B cell (primary cell): Measurements from ENCODE around the gene TOR1AIP2. TPM values are rescaled to one million over a fixed set of nuclear protein-coding genes. Genes with fewer than 3 reads are reported as not detected.
A peak's percentile ranks its signal among the peaks of the same experiment; 100 is the strongest.

ENCODE experiments used
- ATAC-seq: fragments of 200-7000 bp; cut with Tn5 transposase; one replicate; pipeline ENCODE4 v1.10.0; 2021; ENCODE audit warnings: low read depth, mild to moderate bottlenecking, moderate number of reproducible peaks, moderate library complexity
- CTCF ChIA-PET: fragments of 350-600 bp; sonication (Branson Sonifier 250); formaldehyde crosslinking; loops from one replicate; lab custom pipeline; 2021; ENCODE audit warnings: antibody characterized with exemption, inconsistent platforms; lab: Charles Lee
- POLR2A ChIA-PET: fragments of 350-600 bp; sonication (Branson Sonifier 250); formaldehyde crosslinking; loops from one replicate; lab custom pipeline; 2021; ENCODE audit warnings: antibody characterized with exemption; lab: Charles Lee
- DNase-seq: peaks from one replicate; pipeline ENCODE4 v3.0.0; 2013
- H2AFZ ChIP-seq: 2 replicates; pipeline ENCODE4 v1.6.1; 2012; ENCODE audit warnings: mild to moderate bottlenecking, low read depth, low read length; ENCODE audit not compliant: insufficient read depth, poor library complexity, severe bottlenecking
- H3K27ac ChIP-seq, 2 donors: 1 replicate in 1 of 2; 2 replicates in 1 of 2; pipeline ENCODE4 v1.5.1; 2012 to 2013; ENCODE audit warnings: low read length in 2 of 2, mild to moderate bottlenecking in 2 of 2, moderate library complexity in 1 of 2
- H3K27me3 ChIP-seq, 4 experiments: fragments of 200-600 bp in 1 of 4; sonication (generic) in 1 of 4; replicated peaks in 1 of 4; 1 replicate in 2 of 4; 2 replicates in 2 of 4; pipeline versions ENCODE4 v1.6.1 to v1.7.0; 2013 to 2016; ENCODE audit warnings: low read length in 3 of 4, mild to moderate bottlenecking in 2 of 4, mixed read lengths in 1 of 4, moderate library complexity in 1 of 4; ENCODE audit not compliant: insufficient read depth in 4 of 4, control insufficient read depth in 3 of 4; ENCODE audit errors: control extremely low read depth in 1 of 4
- H3K36me3 ChIP-seq, 2 experiments: replicated peaks in 1 of 2; 1 replicate in 1 of 2; 2 replicates in 1 of 2; pipeline versions ENCODE4 v1.6.1 to v1.7.1; 2013; ENCODE audit warnings: low read length in 1 of 2; ENCODE audit not compliant: insufficient read depth in 2 of 2, control insufficient read depth in 1 of 2; ENCODE audit errors: control extremely low read depth in 1 of 2, extremely low read depth in 1 of 2
- H3K4me1 ChIP-seq, 2 donors: fragments of 200-600 bp in 1 of 2; sonication (generic) in 1 of 2; 1 replicate in 1 of 2; 2 replicates in 1 of 2; pipeline versions ENCODE4 v1.5.1 to v1.6.1; 2013 to 2017; ENCODE audit warnings: low read length in 2 of 2; ENCODE audit not compliant: control insufficient read depth in 2 of 2, insufficient read depth in 2 of 2
- H3K4me2 ChIP-seq: replicated peaks from 2 replicates; pipeline ENCODE3; 2012; ENCODE audit warnings: mild to moderate bottlenecking, low read depth, low read length; ENCODE audit not compliant: poor library complexity, severe bottlenecking
- H3K4me3 ChIP-seq, 5 experiments: fragments of 200-600 bp in 1 of 5; sonication (generic) in 1 of 5; 1 replicate in 3 of 5; 2 replicates in 2 of 5; pipeline versions ENCODE4 v1.5.1 to v1.7.0; 2011 to 2016; ENCODE audit warnings: low read length in 4 of 5, mild to moderate bottlenecking in 4 of 5, low read depth in 2 of 5, control low read depth in 1 of 5, moderate library complexity in 1 of 5; ENCODE audit not compliant: insufficient read depth in 1 of 5; ENCODE audit errors: control extremely low read depth in 1 of 5, extremely low read depth in 1 of 5
- H3K79me2 ChIP-seq: fragments of 200-600 bp; sonication (generic); one replicate; pipeline ENCODE4 v1.6.0; 2016; ENCODE audit warnings: low read length; ENCODE audit not compliant: control insufficient read depth, insufficient read depth
- H3K9ac ChIP-seq: fragments of 200-600 bp; sonication (generic); 2 replicates; pipeline ENCODE4 v1.6.1; 2017; ENCODE audit warnings: mild to moderate bottlenecking, low read length, moderate library complexity
- H3K9me3 ChIP-seq, 3 donors: one replicate each; pipeline versions ENCODE4 v1.6.1 to v1.7.1; 2013; ENCODE audit warnings: low read length in 2 of 3; ENCODE audit not compliant: control insufficient read depth in 2 of 3, insufficient read depth in 1 of 3; ENCODE audit errors: control extremely low read depth in 1 of 3
- H4K20me1 ChIP-seq: 2 replicates; pipeline ENCODE4 v1.6.0; 2012; ENCODE audit warnings: mild to moderate bottlenecking, low read length; ENCODE audit not compliant: insufficient read depth, control insufficient read depth, poor library complexity, severe bottlenecking
- H3K27ac Mint-ChIP-seq: one replicate; pipeline ENCODE4 v1.8.0; 2021; ENCODE audit warnings: mixed read lengths
- H3K27me3 Mint-ChIP-seq: one replicate; pipeline ENCODE4 v1.8.0; 2021; ENCODE audit warnings: mixed read lengths
- H3K4me1 Mint-ChIP-seq: one replicate; pipeline ENCODE4 v1.8.0; 2021; ENCODE audit warnings: mixed read lengths
- H3K4me3 Mint-ChIP-seq: one replicate; pipeline ENCODE4 v1.8.0; 2021; ENCODE audit warnings: mixed read lengths
- H3K9me3 Mint-ChIP-seq: one replicate; pipeline ENCODE4 v1.8.0; 2022; ENCODE audit warnings: mixed read lengths; ENCODE audit not compliant: insufficient read depth
- CTCF ChIP-seq: fragments of 200-600 bp; IDR thresholded peaks from one replicate; pipeline ENCODE4 v1.8.0; 2022; ENCODE audit warnings: antibody characterized with exemption, mild to moderate bottlenecking
- EZH2 ChIP-seq: IDR thresholded peaks from 2 replicates; pipeline ENCODE4 v1.6.1; 2012; ENCODE audit warnings: borderline replicate concordance, low read depth, mild to moderate bottlenecking, moderate library complexity, low read length; ENCODE audit not compliant: insufficient read depth, poor library complexity, severe bottlenecking
- WGBS: methylation state at CpG from one replicate; pipeline ENCODE4 v1.1.5; 2013; ENCODE audit warnings: missing lambda C conversion rate; ENCODE audit not compliant: insufficient coverage; 5-methylcytosine and 5-hydroxymethylcytosine counted together
- intact Hi-C: fragments of 100-400 bp; cut with micrococcal nuclease; formaldehyde crosslinking; loops from one replicate; pipeline ENCODE4 v1.10.0; 2022
- polyA plus RNA-seq: library from polyadenylated mRNA; depleted of rRNA; stranded (reverse); fragments of >200 nt; gene quantifications from 2 replicates; pipeline ENCODE4 v1.2.3, GENCODE V29; 2012
- total RNA-seq, 2 donors: library from RNA; stranded (reverse); fragments of 120-200 nt in 1 of 2; gene quantifications; 1 replicate in 1 of 2; 2 replicates in 1 of 2; pipeline versions ENCODE4 v1.2.3 to v1.2.4, GENCODE V29; 2013 to 2022

Gene TOR1AIP2
- total and polyA plus RNA-seq, 2 donors (not counting 1 experiment from before 2014, with no cell fraction given): 13.6 to 54.4 TPM

GRCh38 chr1:179917601-179918429 lies 40.2 kb upstream of the TOR1AIP2 start:
- Histone ChIP-seq H3K9me3 (peaks cover 0 to 1% (median 0%) of the 10 kb centered on the region in 3 donors), H4K20me1 (no peaks in the 10 kb centered on the region), H3K4me2 (no peak overlapping the region), H3K4me1 (no peaks in the 10 kb centered on the region), H2AFZ (no peak overlapping the region), H3K79me2 (no peaks in the 10 kb centered on the region), H3K4me3 (no peak overlapping the region), H3K27ac (no peak overlapping the region), H3K9ac (no peak overlapping the region), H3K36me3 (peaks cover 21 to 64% of the 10 kb centered on the region in 2 experiments), H3K27me3 (no peaks in the 10 kb centered on the region)
- H3K9me3 Mint-ChIP-seq: no peaks in the 10 kb centered on the region
- ATAC-seq (no peak), DNase-seq (no peak)
- ChIA-PET POLR2A (no interaction called here), CTCF (no interaction called here)
- no peaks in the 10 kb centered on the region for H3K27me3 Mint-ChIP-seq
- intact Hi-C loops: no loop called here
- TF ChIP-seq EZH2: no peak
- peak overlapping the region; percentile 32 for H3K27ac Mint-ChIP-seq
- WGBS: 100% methylated on average over 5 of the region's 10 CpGs
- H3K4me1 Mint-ChIP-seq: no peaks in the 10 kb centered on the region
- H3K4me3 Mint-ChIP-seq: no peak overlapping the region

GRCh38 chr1:179911812-179912211 lies 34.2 kb upstream of the TOR1AIP2 start:
- TF ChIP-seq EZH2 (no peak), CTCF (no peak)
- peaks cover 0 to 1% (median 0%) of the 10 kb centered on the region in 3 donors for H3K9me3 ChIP-seq
- no peaks in the 10 kb centered on the region for H3K27me3 ChIP-seq
- H3K79me2 ChIP-seq: peaks cover 8% of the 10 kb centered on the region
- intact Hi-C loops: no loop called here
- no peak overlapping the region for H3K4me2 ChIP-seq
- Mint-ChIP-seq H3K27ac (no peak overlapping the region), H3K4me3 (no peak overlapping the region), H3K4me1 (no peaks in the 10 kb centered on the region), H3K9me3 (no peaks in the 10 kb centered on the region), H3K27me3 (no peaks in the 10 kb centered on the region)
- H3K9ac ChIP-seq: no peak overlapping the region
- H3K4me3 ChIP-seq: no peak overlapping the region
- no peak overlapping the region for H2AFZ ChIP-seq
- no peak for DNase-seq
- H3K27ac ChIP-seq: no peak overlapping the region
- ChIA-PET CTCF (interaction anchor here (0.9 to 1.1 kb wide), 2 partner anchors 16 to 268 kb away, joined by 3 read pairs; no protein-coding TSS in a partner anchor), POLR2A (no interaction called here)
- peaks cover 19 to 59% of the 10 kb centered on the region in 2 experiments for H3K36me3 ChIP-seq
- ATAC-seq: no peak
- H3K4me1 ChIP-seq: no peaks in the 10 kb centered on the region
- WGBS: no CpG with 5 or more reads among the region's 3 CpGs
- H4K20me1 ChIP-seq: no peaks in the 10 kb centered on the region
